ENCODE measurements around the gene EFR3B.

DNA sequence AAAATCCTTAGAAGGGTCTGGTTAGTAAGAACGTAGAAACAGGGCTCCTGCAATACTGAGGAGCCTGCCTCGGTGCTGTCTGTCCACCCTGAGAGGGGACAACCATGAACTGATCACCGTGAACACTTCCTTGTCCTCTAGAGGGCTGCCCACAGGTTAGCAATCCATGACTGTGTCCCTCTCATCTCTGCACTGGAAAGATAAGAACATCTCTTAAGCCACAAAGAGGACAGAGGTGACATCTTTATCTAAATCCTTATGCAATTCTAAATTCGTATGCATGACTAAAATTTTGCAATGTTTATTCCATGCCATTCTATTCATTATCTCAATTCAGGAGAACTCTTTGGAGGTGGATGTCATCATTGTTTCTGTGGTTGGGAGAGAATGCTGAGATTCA, 12.8 kb downstream of the EFR3B start:
- TF ChIP-seq EZH2 (IDR thresholded peaks at IDR 0.05) (no peak), CTCF (IDR thresholded peaks at IDR 0.05) (no peak), EZH2phosphoT487 (IDR thresholded peaks at IDR 0.05) (no peak)

All from neural progenitor cell (in vitro differentiated cells).